CD14-positive monocyte (primary cell): ENCODE measurements around the gene SUSD2. TPM values are rescaled to one million over a fixed set of nuclear protein-coding genes. Genes with fewer than 3 reads are reported as not detected.

ENCODE experiments used
- DNase-seq, 3 donors: peaks; one replicate each; pipeline ENCODE4 v3.0.0-alpha.2; 2011 to 2022
- H2AFZ ChIP-seq: 2 replicates; pipeline ENCODE4 v1.6.0; 2012; ENCODE audit warnings: mild to moderate bottlenecking, low read depth, low read length, inconsistent platforms; ENCODE audit not compliant: insufficient read depth, poor library complexity, severe bottlenecking
- H3K27ac ChIP-seq, 2 donors: 1 replicate in 1 of 2; 2 replicates in 1 of 2; pipeline ENCODE4 v1.5.1; 2012 to 2013; ENCODE audit warnings: low read length in 2 of 2, control low read depth in 1 of 2, inconsistent platforms in 1 of 2, low read depth in 1 of 2, mild to moderate bottlenecking in 1 of 2
- H3K27me3 ChIP-seq, 2 donors: one replicate each; pipeline versions ENCODE4 v1.6.0 to v1.6.1; 2011 to 2013; ENCODE audit warnings: low read length in 2 of 2; ENCODE audit not compliant: control insufficient read depth in 2 of 2, insufficient read depth in 2 of 2
- H3K36me3 ChIP-seq, 2 donors: replicated peaks in 1 of 2; 1 replicate in 1 of 2; 2 replicates in 1 of 2; pipeline versions ENCODE4 v1.5.1 to v1.6.1; 2012 to 2013; ENCODE audit warnings: low read length in 2 of 2, control low read depth in 1 of 2, inconsistent platforms in 1 of 2, mild to moderate bottlenecking in 1 of 2; ENCODE audit not compliant: insufficient read depth in 2 of 2, control insufficient read depth in 1 of 2
- H3K4me1 ChIP-seq, 2 donors: 1 replicate in 1 of 2; 2 replicates in 1 of 2; pipeline versions ENCODE4 v1.5.1 to v1.6.1; 2012 to 2013; ENCODE audit warnings: low read length in 2 of 2, control low read depth in 1 of 2, inconsistent platforms in 1 of 2, mild to moderate bottlenecking in 1 of 2, moderate library complexity in 1 of 2; ENCODE audit not compliant: insufficient read depth in 2 of 2, control insufficient read depth in 1 of 2
- H3K4me2 ChIP-seq: replicated peaks from 2 replicates; pipeline ENCODE3; 2012; ENCODE audit warnings: low read length, moderate library complexity, mild to moderate bottlenecking; ENCODE audit not compliant: poor library complexity, severe bottlenecking; ENCODE audit errors: extremely low read depth
- H3K4me3 ChIP-seq, 3 experiments: fragments of 200-600 bp in 1 of 3; sonication (generic) in 1 of 3; replicated peaks in 1 of 3; 1 replicate in 2 of 3; 2 replicates in 1 of 3; pipeline ENCODE4 v1.5.1; 2011 to 2013; ENCODE audit warnings: low read length in 3 of 3, mild to moderate bottlenecking in 3 of 3, control low read depth in 2 of 3, low read depth in 2 of 3, inconsistent platforms in 1 of 3, moderate library complexity in 1 of 3
- H3K79me2 ChIP-seq: 2 replicates; pipeline ENCODE4 v1.6.0; 2012; ENCODE audit warnings: mild to moderate bottlenecking, control low read depth, inconsistent platforms, low read length, moderate library complexity; ENCODE audit not compliant: insufficient read depth
- H3K9ac ChIP-seq: 2 replicates; pipeline ENCODE4 v1.6.0; 2017; ENCODE audit warnings: low read length, mild to moderate bottlenecking; ENCODE audit not compliant: insufficient read depth, poor library complexity, severe bottlenecking
- H3K9me3 ChIP-seq, 2 donors: replicated peaks in 1 of 2; 1 replicate in 1 of 2; 2 replicates in 1 of 2; pipeline versions ENCODE4 v1.5.1 to v1.6.1; 2012 to 2013; ENCODE audit warnings: low read length in 2 of 2, control low read depth in 1 of 2; ENCODE audit not compliant: control insufficient read depth in 1 of 2, insufficient read depth in 1 of 2
- H4K20me1 ChIP-seq: 2 replicates; pipeline ENCODE4 v1.6.0; 2012; ENCODE audit warnings: mild to moderate bottlenecking, low read length, control low read depth, moderate library complexity; ENCODE audit not compliant: insufficient read depth
- H3K27ac Mint-ChIP-seq, 7 donors: one replicate each; pipeline ENCODE4 v1.8.0; 2020; ENCODE audit warnings: mild to moderate bottlenecking in 7 of 7, mixed read lengths in 7 of 7, moderate library complexity in 6 of 7, inconsistent platforms in 2 of 7
- H3K27me3 Mint-ChIP-seq, 3 donors: one replicate each; pipeline ENCODE4 v1.8.0; 2021 to 2022; ENCODE audit warnings: low read depth in 3 of 3, mild to moderate bottlenecking in 3 of 3, mixed read lengths in 3 of 3, moderate library complexity in 3 of 3, inconsistent platforms in 1 of 3
- H3K36me3 Mint-ChIP-seq, 2 donors: one replicate each; pipeline ENCODE4 v1.8.0; 2020; ENCODE audit warnings: mixed read lengths in 2 of 2, inconsistent platforms in 1 of 2, mild to moderate bottlenecking in 1 of 2
- H3K4me1 Mint-ChIP-seq: one replicate; pipeline ENCODE4 v1.8.0; 2020; ENCODE audit warnings: mild to moderate bottlenecking, mixed read lengths
- H3K4me3 Mint-ChIP-seq, 2 donors: one replicate each; pipeline ENCODE4 v1.8.0; 2020; ENCODE audit warnings: mild to moderate bottlenecking in 2 of 2, mixed read lengths in 2 of 2, moderate library complexity in 1 of 2
- H3K9me3 Mint-ChIP-seq, 7 donors: one replicate each; pipeline ENCODE4 v1.8.0; 2020 to 2022; ENCODE audit warnings: mixed read lengths in 7 of 7, mild to moderate bottlenecking in 6 of 7, moderate library complexity in 6 of 7, inconsistent platforms in 2 of 7
- WGBS: methylation state at CpG from one replicate; pipeline ENCODE4 v1.1.5; 2013; ENCODE audit warnings: missing lambda C conversion rate; ENCODE audit not compliant: insufficient coverage; 5-methylcytosine and 5-hydroxymethylcytosine counted together
- intact Hi-C, 2 donors: fragments of 100-400 bp; cut with micrococcal nuclease; formaldehyde crosslinking; loops; one replicate each; pipeline versions ENCODE4 v1.15.0 to v1.15.1; 2023
- polyA plus RNA-seq, 3 donors: library from polyadenylated mRNA; depleted of rRNA in 1 of 3; unstranded in 2 of 3; stranded (reverse) in 1 of 3; fragments of 300-500 nt in 2 of 3; fragments of >200 nt in 1 of 3; fragmentation: Illumina TruSeq in 2 of 3; gene quantifications; 1 replicate in 2 of 3; 2 replicates in 1 of 3; pipeline ENCODE4 v1.2.3, GENCODE V29; 2012 to 2021
- TF ChIP-seq, protein P1 (sequence below): fragments of 200-600 bp; IDR thresholded peaks from one replicate; pipeline ENCODE4 v1.8.0; 2022; ENCODE audit warnings: antibody characterized with exemption, mild to moderate bottlenecking

The SUSD2 gene
- polyA plus RNA-seq, 3 donors = 0.56 TPM; not detected in 2

DNA sequence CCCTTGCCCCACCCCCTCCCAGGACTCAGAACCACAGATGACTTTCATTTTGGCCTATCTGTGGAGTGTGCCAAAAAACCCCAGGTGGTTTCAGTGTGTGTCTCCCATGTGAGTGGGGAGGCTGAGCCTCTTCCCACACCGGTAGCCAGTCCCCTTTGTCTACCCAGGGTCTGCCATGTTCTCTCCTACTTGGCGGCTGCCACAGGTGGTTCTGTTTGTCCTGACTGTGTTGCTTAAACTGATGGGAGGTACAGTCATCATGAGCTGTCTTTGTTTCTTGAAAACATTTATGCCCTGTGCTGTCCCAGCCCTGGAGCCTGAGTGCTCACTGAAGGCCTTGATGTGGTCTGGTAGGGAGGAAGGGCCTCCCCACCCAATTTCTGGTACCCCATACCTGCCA is 39.7 kb upstream of the SUSD2 start:
- Histone ChIP-seq H2AFZ (no peak overlapping the region), H3K27ac (peak overlapping the region in 1 of 2 donors; percentile 84), H3K4me2 (no peak overlapping the region), H3K4me3 (no peak overlapping the region), H3K36me3 (peaks cover 11 to 38% of the 10 kb centered on the region in 2 donors), H4K20me1 (no peaks in the 10 kb centered on the region), H3K4me1 (peaks cover 61 to 64% of the 10 kb centered on the region in 2 donors), H3K27me3 (no peaks in the 10 kb centered on the region), H3K79me2 (peaks cover 11% of the 10 kb centered on the region), H3K9me3 (no peaks in the 10 kb centered on the region), H3K9ac (peak overlapping the region; percentile 64)
- no CpG with 5 or more reads among the region's 2 CpGs for WGBS
- no peaks in the 10 kb centered on the region for H3K27me3 Mint-ChIP-seq
- DNase-seq = no peak
- peak overlapping the region in 6 of 7 donors; percentile 57 to 92 (median 84) for H3K27ac Mint-ChIP-seq
- H3K36me3 Mint-ChIP-seq = peaks cover 39 to 49% of the 10 kb centered on the region in 2 donors
- peaks cover 60% of the 10 kb centered on the region for H3K4me1 Mint-ChIP-seq
- no peaks in the 10 kb centered on the region for H3K9me3 Mint-ChIP-seq
- H3K4me3 Mint-ChIP-seq = no peak overlapping the region
- intact Hi-C loops = no loop called here
- TF ChIP-seq, protein P1, sequence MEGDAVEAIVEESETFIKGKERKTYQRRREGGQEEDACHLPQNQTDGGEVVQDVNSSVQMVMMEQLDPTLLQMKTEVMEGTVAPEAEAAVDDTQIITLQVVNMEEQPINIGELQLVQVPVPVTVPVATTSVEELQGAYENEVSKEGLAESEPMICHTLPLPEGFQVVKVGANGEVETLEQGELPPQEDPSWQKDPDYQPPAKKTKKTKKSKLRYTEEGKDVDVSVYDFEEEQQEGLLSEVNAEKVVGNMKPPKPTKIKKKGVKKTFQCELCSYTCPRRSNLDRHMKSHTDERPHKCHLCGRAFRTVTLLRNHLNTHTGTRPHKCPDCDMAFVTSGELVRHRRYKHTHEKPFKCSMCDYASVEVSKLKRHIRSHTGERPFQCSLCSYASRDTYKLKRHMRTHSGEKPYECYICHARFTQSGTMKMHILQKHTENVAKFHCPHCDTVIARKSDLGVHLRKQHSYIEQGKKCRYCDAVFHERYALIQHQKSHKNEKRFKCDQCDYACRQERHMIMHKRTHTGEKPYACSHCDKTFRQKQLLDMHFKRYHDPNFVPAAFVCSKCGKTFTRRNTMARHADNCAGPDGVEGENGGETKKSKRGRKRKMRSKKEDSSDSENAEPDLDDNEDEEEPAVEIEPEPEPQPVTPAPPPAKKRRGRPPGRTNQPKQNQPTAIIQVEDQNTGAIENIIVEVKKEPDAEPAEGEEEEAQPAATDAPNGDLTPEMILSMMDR = no peak

DNA sequence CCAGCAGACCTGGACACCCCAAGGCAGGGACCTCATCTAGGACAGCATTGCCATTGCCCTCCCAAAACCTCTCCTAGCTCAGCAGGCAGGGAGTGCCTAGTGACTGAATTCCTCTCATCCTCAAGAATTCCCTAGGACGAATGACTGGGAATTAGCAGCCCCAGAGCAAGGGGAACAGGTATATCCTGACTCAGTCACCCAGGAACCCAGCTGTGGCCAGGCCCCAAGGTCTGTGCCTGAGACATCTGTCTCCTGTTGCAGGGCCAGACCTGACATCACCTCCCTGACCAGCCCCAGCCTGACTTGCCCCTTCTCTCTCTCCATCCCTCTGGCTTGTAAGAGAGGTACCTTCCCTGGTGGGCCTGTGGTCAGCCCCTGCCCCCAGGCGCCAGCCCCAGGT is 39.0 kb upstream of the SUSD2 start:
- H2AFZ ChIP-seq = no peak overlapping the region
- TF ChIP-seq, protein P1 = no peak
- no peak overlapping the region for H3K9ac ChIP-seq
- peaks cover 10 to 32% of the 10 kb centered on the region in 2 donors for H3K36me3 ChIP-seq
- no peaks in the 10 kb centered on the region for H3K27me3 ChIP-seq
- 92% methylated on average over 2 of the region's 2 CpGs for WGBS
- Mint-ChIP-seq H3K36me3 (peaks cover 34 to 49% of the 10 kb centered on the region in 2 donors), H3K27me3 (peaks cover 0 to under 1% (median 0%) of the 10 kb centered on the region in 3 donors), H3K27ac (peak overlapping the region in 1 of 7 donors; percentile 80), H3K4me1 (peaks cover 65% of the 10 kb centered on the region), H3K9me3 (no peaks in the 10 kb centered on the region), H3K4me3 (no peak overlapping the region)
- no peaks in the 10 kb centered on the region for H3K9me3 ChIP-seq
- no peak overlapping the region for H3K4me3 ChIP-seq
- intact Hi-C loops = no loop called here
- H3K27ac ChIP-seq = peak overlapping the region in 1 of 2 donors; percentile 84
- no peak overlapping the region for H3K4me2 ChIP-seq
- DNase-seq = no peak
- H3K4me1 ChIP-seq = peaks cover 66 to 71% of the 10 kb centered on the region in 2 donors
- peaks cover 11% of the 10 kb centered on the region for H3K79me2 ChIP-seq
- no peaks in the 10 kb centered on the region for H4K20me1 ChIP-seq
